Loucy (cell line): ENCODE results near the gene CPPED1.

ENCODE experiments used
- H2AFZ ChIP-seq: fragments of 200-600 bp; sonication (generic); 2 replicates; pipeline ENCODE4 v1.6.0; 2016; ENCODE audit warnings: antibody characterized with exemption, mild to moderate bottlenecking, low read length, moderate library complexity
- H3F3A ChIP-seq: fragments of 200-600 bp; 2 replicates; pipeline ENCODE4 v1.6.0; 2016; ENCODE audit warnings: antibody characterized with exemption, low read depth, mild to moderate bottlenecking
- H3K27me3 ChIP-seq: fragments of 200-600 bp; sonication (generic); 2 replicates; pipeline ENCODE4 v1.6.1; 2014; ENCODE audit warnings: low read length, mild to moderate bottlenecking; ENCODE audit not compliant: insufficient read depth, poor library complexity, severe bottlenecking
- H3K36me3 ChIP-seq: fragments of 200-600 bp; sonication (generic); 2 replicates; pipeline ENCODE4 v1.6.1; 2016; ENCODE audit warnings: low read length; ENCODE audit not compliant: insufficient read depth
- H3K4me1 ChIP-seq: fragments of 200-600 bp; sonication (generic); 2 replicates; pipeline ENCODE4 v1.5.1; 2014; ENCODE audit warnings: low read length, mild to moderate bottlenecking; ENCODE audit not compliant: insufficient read depth, poor library complexity, severe bottlenecking
- H3K4me2 ChIP-seq: fragments of 200-600 bp; sonication (generic); 2 replicates; pipeline ENCODE4 v1.6.0; 2014; ENCODE audit warnings: antibody characterized with exemption, low read length, low read depth, mild to moderate bottlenecking; ENCODE audit not compliant: poor library complexity, severe bottlenecking
- H3K4me3 ChIP-seq: fragments of 200-600 bp; sonication (generic); 2 replicates; pipeline ENCODE4 v1.5.1; 2014; ENCODE audit warnings: low read length, mild to moderate bottlenecking, mixed read lengths; ENCODE audit not compliant: poor library complexity, severe bottlenecking
- H3K79me2 ChIP-seq: fragments of 200-600 bp; sonication (generic); 2 replicates; pipeline ENCODE4 v1.6.1; 2014; ENCODE audit warnings: low read length; ENCODE audit not compliant: insufficient read depth
- H3K9ac ChIP-seq: fragments of 200-600 bp; sonication (generic); 2 replicates; pipeline ENCODE4 v1.6.0; 2014; ENCODE audit warnings: mild to moderate bottlenecking, low read depth, low read length, moderate library complexity; ENCODE audit not compliant: poor library complexity, severe bottlenecking
- H3K9me2 ChIP-seq: fragments of 200-600 bp; sonication (generic); replicated peaks from 2 replicates; pipeline ENCODE4 v1.6.1; 2016; ENCODE audit warnings: low read depth, low read length, mixed read lengths
- H3K9me3 ChIP-seq: fragments of 200-600 bp; sonication (generic); 2 replicates; pipeline ENCODE4 v1.6.1; 2014; ENCODE audit warnings: mild to moderate bottlenecking, antibody characterized with exemption, low read length, low read depth; ENCODE audit not compliant: insufficient read depth
- H4K20me1 ChIP-seq: fragments of 200-600 bp; sonication (generic); 2 replicates; pipeline ENCODE4 v1.6.0; 2014; ENCODE audit warnings: antibody characterized with exemption, low read length, mild to moderate bottlenecking; ENCODE audit not compliant: insufficient read depth, poor library complexity, severe bottlenecking
- CTCF ChIP-seq: fragments of 200-600 bp; sonication (generic); conservative IDR thresholded peaks from 2 replicates; pipeline ENCODE4 v1.5.1; 2014; ENCODE audit warnings: mild to moderate bottlenecking, antibody characterized with exemption, low read length
- EZH2phosphoT487 ChIP-seq: fragments of 200-600 bp; IDR thresholded peaks from 2 replicates; pipeline ENCODE4 v1.6.1; 2018; ENCODE audit warnings: antibody characterized with exemption, mild to moderate bottlenecking, moderate library complexity, borderline replicate concordance

Gene CPPED1

GRCh38 chr16:12798846-12799245 lies 4.8 kb downstream of the CPPED1 start:
- Histone ChIP-seq H3K9me3 (no peaks in the 10 kb centered on the region), H3K36me3 (no peaks in the 10 kb centered on the region), H3K4me3 (no peak overlapping the region), H3K9me2 (no peaks in the 10 kb centered on the region), H3K4me1 (no peaks in the 10 kb centered on the region), H4K20me1 (no peaks in the 10 kb centered on the region), H3K9ac (no peak overlapping the region), H3K4me2 (no peak overlapping the region), H3F3A (no peaks in the 10 kb centered on the region), H3K27me3 (no peaks in the 10 kb centered on the region), H2AFZ (no peak overlapping the region), H3K79me2 (no peaks in the 10 kb centered on the region)
- TF ChIP-seq EZH2phosphoT487 (no peak), CTCF (no peak)

- no peaks in the 10 kb centered on the region for H4K20me1 ChIP-seq
- no peaks in the 10 kb centered on the region for H3K9me2 ChIP-seq
- H3F3A ChIP-seq = no peaks in the 10 kb centered on the region
- no peak overlapping the region for H3K4me2 ChIP-seq
- H3K9ac ChIP-seq = no peak overlapping the region
- H3K79me2 ChIP-seq = no peaks in the 10 kb centered on the region
- TF ChIP-seq EZH2phosphoT487 = no peak
- no peak for TF ChIP-seq CTCF
- H3K4me3 ChIP-seq = no peak overlapping the region
- no peaks in the 10 kb centered on the region for H3K36me3 ChIP-seq
- no peaks in the 10 kb centered on the region for H3K9me3 ChIP-seq
- no peaks in the 10 kb centered on the region for H3K27me3 ChIP-seq
- no peak overlapping the region for H2AFZ ChIP-seq
- H3K4me1 ChIP-seq = no peaks in the 10 kb centered on the region
These were observed 5.5 kb downstream of the CPPED1 start for GRCh38 chr16:12798171-12798570.

GRCh38 chr16:12796498-12796897 lies 7.2 kb downstream of the CPPED1 start:
- no peak overlapping the region for H3K4me3 ChIP-seq
- no peaks in the 10 kb centered on the region for H3K36me3 ChIP-seq
- H2AFZ ChIP-seq = no peak overlapping the region
- TF ChIP-seq CTCF (no peak), EZH2phosphoT487 (no peak)
- H3F3A ChIP-seq = no peaks in the 10 kb centered on the region
- H3K27me3 ChIP-seq = no peaks in the 10 kb centered on the region
- no peaks in the 10 kb centered on the region for H3K79me2 ChIP-seq
- H3K9ac ChIP-seq = no peak overlapping the region
- H4K20me1 ChIP-seq = no peaks in the 10 kb centered on the region
- no peaks in the 10 kb centered on the region for H3K9me3 ChIP-seq
- H3K4me1 ChIP-seq = no peaks in the 10 kb centered on the region
- no peaks in the 10 kb centered on the region for H3K9me2 ChIP-seq
- no peak overlapping the region for H3K4me2 ChIP-seq
